Mesothelial cell of epicardium (in vitro differentiated cells): ENCODE data around the gene BAZ2B. TPM values are rescaled to one million over a fixed set of nuclear protein-coding genes. Genes with fewer than 3 reads are reported as not detected.

Source experiments
- DNase-seq, 2 experiments: peaks; one replicate each; pipeline ENCODE4 v3.0.0; 2021; ENCODE audit warnings: low spot score in 2 of 2; ENCODE audit not compliant: unreplicated experiment in 2 of 2
- H3K27ac Mint-ChIP-seq: 2 replicates; pipeline ENCODE4 v1.8.0; 2021; ENCODE audit warnings: mixed read lengths
- H3K27me3 Mint-ChIP-seq: 2 replicates; pipeline ENCODE4 v1.8.0; 2021; ENCODE audit warnings: low read depth, mixed read lengths
- H3K36me3 Mint-ChIP-seq: 2 replicates; pipeline ENCODE4 v1.8.0; 2021; ENCODE audit warnings: mixed read lengths
- H3K4me1 Mint-ChIP-seq: 2 replicates; pipeline ENCODE4 v1.8.0; 2021; ENCODE audit warnings: mixed read lengths
- H3K4me3 Mint-ChIP-seq: 2 replicates; pipeline ENCODE4 v1.8.0; 2021; ENCODE audit warnings: mild to moderate bottlenecking, moderate library complexity, mixed read lengths
- H3K9me3 Mint-ChIP-seq: 2 replicates; pipeline ENCODE4 v1.8.0; 2021; ENCODE audit warnings: mixed read lengths
- CTCF ChIP-seq: fragments of 200-600 bp; sonication (generic); IDR thresholded peaks from one replicate; pipeline ENCODE4 v1.5.0; 2021; ENCODE audit warnings: antibody characterized with exemption; ENCODE audit not compliant: unreplicated experiment
- total RNA-seq: library from RNA; stranded (reverse); gene quantifications from 3 replicates; pipeline ENCODE4 v1.2.1, GENCODE V29; 2021

Gene BAZ2B
- total RNA-seq, 1 donor from 2014 or later: 141 TPM

DNA sequence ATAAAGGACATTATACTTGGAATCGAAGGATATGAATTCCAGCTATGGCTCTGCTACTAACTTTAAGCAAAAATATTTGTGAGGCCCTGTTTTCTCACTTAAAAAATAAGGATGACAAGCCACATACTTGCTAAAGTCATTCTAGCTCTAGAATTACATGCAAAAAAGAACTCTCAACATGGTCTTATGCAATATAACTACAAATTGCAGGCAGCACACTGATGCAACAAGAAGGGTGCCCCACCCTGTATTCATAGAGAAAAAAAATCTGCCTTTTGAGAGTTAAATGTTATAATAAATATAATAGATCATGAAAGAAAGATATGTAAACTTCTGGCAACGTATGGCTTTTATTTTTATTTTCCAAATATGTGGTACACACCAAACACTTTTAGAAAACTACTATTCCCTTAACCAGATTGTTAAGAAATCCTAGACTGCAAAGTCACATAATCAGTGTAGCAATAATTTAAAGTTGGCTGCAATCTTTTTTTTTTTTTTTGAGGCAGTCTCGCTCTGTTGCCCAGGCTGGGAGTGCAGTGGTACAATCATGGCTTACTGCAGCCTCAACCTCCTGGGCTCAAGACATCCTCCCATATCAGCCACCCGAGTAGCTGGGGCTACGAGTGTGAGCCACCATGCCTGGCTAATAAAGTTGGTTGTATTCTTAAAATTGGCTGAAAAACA is 289.6 kb downstream of the BAZ2B start:
- peak overlapping the region; percentile 5 for H3K27ac Mint-ChIP-seq
- H3K27me3 Mint-ChIP-seq: no peaks in the 10 kb centered on the region
- peaks cover 4% of the 10 kb centered on the region for H3K4me1 Mint-ChIP-seq
- H3K9me3 Mint-ChIP-seq: no peaks in the 10 kb centered on the region
- peaks cover 34% of the 10 kb centered on the region for H3K36me3 Mint-ChIP-seq
- no peak for DNase-seq
- no peak overlapping the region for H3K4me3 Mint-ChIP-seq
- no peak for TF ChIP-seq CTCF

GRCh38 chr2:159322419-159322818 is 293.9 kb downstream of the BAZ2B start:
- no peaks in the 10 kb centered on the region for H3K9me3 Mint-ChIP-seq
- no peak overlapping the region for H3K4me3 Mint-ChIP-seq
- H3K4me1 Mint-ChIP-seq: peaks cover 4% of the 10 kb centered on the region
- no peak for DNase-seq
- peaks cover 44% of the 10 kb centered on the region for H3K36me3 Mint-ChIP-seq
- no peak overlapping the region for H3K27ac Mint-ChIP-seq
- TF ChIP-seq CTCF: no peak
- H3K27me3 Mint-ChIP-seq: no peaks in the 10 kb centered on the region

DNA sequence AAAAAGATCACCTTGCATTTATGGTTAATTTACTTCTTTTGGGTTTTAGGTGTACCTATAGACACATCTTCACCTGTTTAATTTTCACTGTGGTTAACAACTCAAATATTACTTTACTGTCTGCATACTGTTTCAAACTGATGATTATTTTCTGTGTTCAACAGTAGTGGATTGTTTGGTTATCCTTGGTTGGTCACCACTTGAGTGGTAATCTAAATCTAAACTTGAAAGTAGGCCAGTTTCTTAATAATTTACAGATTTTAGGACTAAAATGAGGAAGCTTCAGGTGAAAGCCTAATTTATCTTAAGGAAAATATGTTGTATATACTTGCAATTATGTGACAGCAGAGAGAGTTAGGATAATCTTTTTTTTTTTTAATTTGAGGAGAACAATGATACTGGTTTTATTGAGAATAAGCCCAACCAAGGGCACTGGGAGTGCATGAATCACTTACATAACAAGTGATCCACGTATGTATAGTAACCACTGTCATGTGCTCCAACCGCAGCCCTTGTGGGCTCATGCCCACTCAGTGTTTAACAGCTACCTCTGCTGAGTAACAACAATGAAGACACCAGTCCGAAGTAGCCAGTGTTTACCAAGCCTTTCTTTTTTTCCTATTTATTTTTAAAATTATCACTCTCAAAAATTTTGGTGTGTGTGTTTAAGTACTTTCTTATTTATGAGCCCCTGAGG is 298.8 kb downstream of the BAZ2B start:
- Mint-ChIP-seq H3K36me3 (peaks cover 71% of the 10 kb centered on the region), H3K27ac (no peak overlapping the region), H3K4me3 (no peak overlapping the region), H3K9me3 (peaks cover 7% of the 10 kb centered on the region), H3K27me3 (no peaks in the 10 kb centered on the region), H3K4me1 (no peaks in the 10 kb centered on the region)
- no peak for TF ChIP-seq CTCF
- DNase-seq: no peak

DNA sequence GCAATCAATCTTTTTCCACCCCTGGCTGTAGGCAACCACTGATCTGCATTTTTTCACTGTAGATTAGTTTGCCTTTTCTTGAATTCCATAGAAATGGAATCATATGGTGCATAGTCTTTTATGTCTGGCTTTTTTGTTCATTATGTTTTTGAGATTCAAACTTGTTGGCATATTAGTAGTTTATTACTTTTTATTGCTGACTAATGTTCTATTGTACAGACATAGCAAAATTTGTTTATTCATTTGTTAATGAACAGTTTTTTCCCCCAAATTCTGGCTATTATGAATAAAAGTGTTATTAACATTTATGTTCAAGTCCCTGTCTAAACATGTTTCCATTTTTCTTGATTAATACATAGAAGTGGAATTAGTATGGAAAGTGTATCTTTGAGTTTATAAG is 308.4 kb downstream of the BAZ2B start:
- Mint-ChIP-seq H3K36me3 (peaks cover 15% of the 10 kb centered on the region), H3K4me1 (no peaks in the 10 kb centered on the region), H3K9me3 (peaks cover 30% of the 10 kb centered on the region), H3K4me3 (no peak overlapping the region), H3K27me3 (no peaks in the 10 kb centered on the region), H3K27ac (no peak overlapping the region)
- no peak for TF ChIP-seq CTCF
- no peak for DNase-seq

DNA sequence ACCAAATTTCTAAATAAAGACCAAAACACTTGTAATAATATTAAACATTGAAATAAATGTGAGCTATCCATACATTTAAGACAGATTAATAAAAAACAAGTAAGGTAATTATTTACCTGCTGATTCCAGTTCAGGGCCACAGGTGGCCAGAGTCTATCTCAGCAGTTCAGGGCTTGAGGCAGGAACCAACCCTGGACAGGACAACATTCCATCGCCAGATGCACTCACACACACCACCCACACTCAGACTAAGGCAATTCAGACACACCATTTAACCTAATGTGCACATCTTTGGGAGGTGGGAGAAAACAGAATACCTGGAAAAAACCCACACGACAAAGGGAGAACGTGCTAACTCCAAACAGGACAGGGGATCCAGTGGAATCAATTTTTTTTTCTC is 315.8 kb downstream of the BAZ2B start:
- Mint-ChIP-seq H3K4me3 (no peak overlapping the region), H3K27me3 (no peaks in the 10 kb centered on the region), H3K9me3 (peaks cover 36% of the 10 kb centered on the region), H3K27ac (no peak overlapping the region), H3K36me3 (peaks cover 13% of the 10 kb centered on the region), H3K4me1 (peaks cover 6% of the 10 kb centered on the region)
- TF ChIP-seq CTCF: no peak
- no peak for DNase-seq
